Measurements from ENCODE around the gene FAM107B. TPM values are rescaled to one million over a fixed set of nuclear protein-coding genes. Genes with fewer than 3 reads are reported as not detected.
A peak's percentile ranks its signal among the peaks of the same experiment; 100 is the strongest.

The FAM107B gene
- total RNA-seq, 6 experiments from 2014 or later, result 58.6 to 116 (median 68.7) TPM

DNA sequence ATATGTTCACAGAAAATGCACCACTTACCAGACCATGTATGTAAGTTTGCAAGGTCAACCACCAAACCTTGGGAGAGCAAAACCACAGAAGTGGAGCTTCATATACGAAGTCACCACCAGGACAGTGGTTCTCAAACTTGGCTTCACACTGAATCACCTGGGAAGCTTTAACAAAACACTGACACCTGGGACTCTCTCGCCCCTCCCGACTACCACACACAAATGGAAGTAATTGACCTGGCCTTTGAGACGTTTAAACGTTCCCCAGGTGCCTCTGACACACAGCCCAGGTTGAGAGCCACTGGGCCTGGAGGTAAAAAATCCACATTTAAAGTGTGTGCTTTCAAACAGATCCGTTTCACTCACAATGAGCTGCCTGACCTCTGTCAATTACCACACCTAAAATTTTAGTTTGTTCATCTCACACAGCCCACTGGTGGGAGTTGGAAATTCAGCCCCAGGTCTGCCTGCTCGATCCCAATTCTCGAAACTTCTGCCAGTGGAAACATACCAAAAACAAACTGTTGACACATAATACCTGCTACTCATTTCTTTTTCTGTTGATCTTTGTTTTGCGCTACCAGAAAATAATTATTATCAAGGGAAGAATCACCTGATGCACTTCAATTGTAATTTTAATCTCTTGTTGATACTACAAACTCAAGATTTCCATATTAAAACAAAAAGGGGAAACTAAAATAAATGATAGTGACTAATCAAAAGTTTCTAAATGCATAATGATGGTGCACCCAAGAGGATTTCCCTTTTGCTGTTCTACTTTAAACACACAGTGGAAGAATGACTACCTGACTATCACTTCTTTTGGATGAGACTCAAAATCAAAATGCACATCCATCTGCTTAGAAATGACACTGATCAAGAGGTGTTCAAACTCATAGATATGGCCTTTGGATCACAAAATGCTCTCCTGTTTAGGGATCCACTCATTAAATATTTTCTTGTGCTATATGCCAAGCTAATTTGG, 36.6 kb upstream of the FAM107B start:
- TF ChIP-seq POLR2A (IDR thresholded peaks at IDR 0.05), result no peak
- peak; percentile 9 to 34 (median 26) for TF ChIP-seq CTCF (IDR thresholded peaks at IDR 0.05)
- ATAC-seq, result peak; percentile 60 to 93 (median 82)
- no peaks in the 10 kb centered on the region for H3K36me3 ChIP-seq

GRCh38 chr10:14806318-14806717, 31.6 kb upstream of the FAM107B start:
- Histone ChIP-seq H3K36me3 (no peaks in the 10 kb centered on the region), H3K27ac (no peak overlapping the region), H3K9me3 (no peaks in the 10 kb centered on the region), H3K27me3 (no peaks in the 10 kb centered on the region), H3K4me3 (no peak overlapping the region), H3K4me1 (no peaks in the 10 kb centered on the region)
- DNase-seq (no peak), ATAC-seq (no peak)
- intact Hi-C loops (cut with DNase I), result no loop called here
- TF ChIP-seq CTCF (IDR thresholded peaks at IDR 0.05) (no peak), POLR2A (IDR thresholded peaks at IDR 0.05) (no peak)
- WGBS (ENCODE audit: insufficient coverage, low coverage, low lambda C conversion rate, missing lambda C conversion rate), result 77% methylated on average over 3 of the region's 3 CpGs

More for the DNA sequence above, 36.6 kb upstream of the FAM107B start:
- no peaks in the 10 kb centered on the region for H3K27me3 ChIP-seq
- no peak overlapping the region for H3K4me3 ChIP-seq
- H3K9me3 ChIP-seq, result no peaks in the 10 kb centered on the region
- DNase-seq, result no peak
- no peak overlapping the region for H3K27ac ChIP-seq
- WGBS (ENCODE audit: insufficient coverage, low coverage, low lambda C conversion rate, missing lambda C conversion rate), result 32% methylated on average over 9 of the region's 9 CpGs
- H3K4me1 ChIP-seq, result no peaks in the 10 kb centered on the region
- intact Hi-C loops (cut with DNase I), result no loop called here

DNA sequence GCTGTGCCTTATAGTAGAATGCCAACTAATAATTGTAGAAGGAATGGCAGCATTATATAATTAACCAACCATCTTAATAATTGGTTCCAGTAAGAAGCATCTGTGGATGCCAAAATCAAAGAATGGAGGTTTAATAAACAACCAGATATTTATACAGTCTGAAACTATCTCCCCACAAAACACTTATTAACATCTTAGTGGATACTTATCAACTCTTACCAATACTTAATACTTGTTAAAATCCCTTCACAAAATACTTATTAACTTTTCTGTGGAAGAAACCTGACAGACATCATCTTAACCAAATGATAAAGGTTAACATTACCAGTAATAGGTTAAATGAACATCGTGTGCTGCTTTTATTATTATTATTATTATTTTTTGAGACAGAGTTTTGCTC, 29.1 kb upstream of the FAM107B start:
- Histone ChIP-seq H3K4me3 (no peak overlapping the region), H3K9me3 (no peaks in the 10 kb centered on the region), H3K27ac (no peak overlapping the region), H3K4me1 (no peaks in the 10 kb centered on the region), H3K27me3 (no peaks in the 10 kb centered on the region), H3K36me3 (no peaks in the 10 kb centered on the region)
- ATAC-seq, result no peak
- 13% methylated on average over 1 of the region's 1 CpG for WGBS (ENCODE audit: insufficient coverage, low coverage, low lambda C conversion rate, missing lambda C conversion rate)
- TF ChIP-seq CTCF (IDR thresholded peaks at IDR 0.05) (no peak), POLR2A (IDR thresholded peaks at IDR 0.05) (no peak)
- no peak for DNase-seq
- intact Hi-C loops (cut with DNase I), result no loop called here

DNA sequence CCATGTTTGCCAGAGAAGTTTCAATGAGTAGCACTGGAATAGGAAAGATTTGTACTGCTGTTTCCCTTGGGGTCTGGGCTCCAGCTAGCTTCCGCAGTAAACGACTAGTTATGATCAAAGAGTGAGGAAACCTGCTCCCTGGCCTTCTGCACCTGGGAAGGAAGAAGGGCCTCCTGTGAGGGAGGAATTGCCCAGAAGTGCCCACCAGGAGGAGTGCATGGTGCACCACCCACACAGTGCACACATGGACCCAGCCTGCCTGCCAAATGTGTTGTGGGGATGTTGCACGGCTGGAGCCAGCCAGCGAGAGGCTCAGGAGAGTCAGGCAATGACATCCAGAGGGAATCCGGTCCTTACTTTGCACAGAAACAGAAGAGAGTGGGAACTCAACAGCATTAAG, 27.0 kb upstream of the FAM107B start:
- ATAC-seq (no peak), DNase-seq (no peak)
- no peak overlapping the region for H3K4me3 ChIP-seq
- intact Hi-C loops (cut with DNase I), result no loop called here
- no peaks in the 10 kb centered on the region for H3K9me3 ChIP-seq
- H3K27ac ChIP-seq, result no peak overlapping the region
- no peaks in the 10 kb centered on the region for H3K27me3 ChIP-seq
- TF ChIP-seq POLR2A (IDR thresholded peaks at IDR 0.05), result no peak
- TF ChIP-seq CTCF (IDR thresholded peaks at IDR 0.05), result no peak
- 57% methylated on average over 4 of the region's 5 CpGs for WGBS (ENCODE audit: insufficient coverage, low coverage, low lambda C conversion rate, missing lambda C conversion rate)
- no peaks in the 10 kb centered on the region for H3K36me3 ChIP-seq
- no peaks in the 10 kb centered on the region for H3K4me1 ChIP-seq

Measured in right lobe of liver (tissue), 6 donors.